Prostate gland (tissue), 2 donors: ENCODE measurements around the gene FIBIN. TPM values are rescaled to one million over a fixed set of nuclear protein-coding genes. Genes with fewer than 3 reads are reported as not detected.
A peak's percentile ranks its signal among the peaks of the same experiment; 100 is the strongest.

ENCODE experiments used
- DNase-seq: peaks from one replicate; pipeline ENCODE4 v3.0.0-alpha.2; 2019; ENCODE audit warnings: low spot score
- H3K27ac ChIP-seq, 2 donors: fragments of 200-600 bp; sonication (generic); 2 replicates each; pipeline ENCODE4 v1.5.1; 2017 to 2019
- H3K27me3 ChIP-seq: fragments of 200-600 bp; sonication (generic); replicated peaks from 2 replicates; pipeline ENCODE4 v1.5.1; 2019; ENCODE audit not compliant: insufficient read depth
- H3K36me3 ChIP-seq, 2 donors: fragments of 200-600 bp; sonication (generic); 1 replicate in 1 of 2; 2 replicates in 1 of 2; pipeline versions ENCODE4 v1.5.1 to v1.8.1; 2017 to 2019
- H3K4me1 ChIP-seq: fragments of 200-600 bp; sonication (generic); replicated peaks from 2 replicates; pipeline ENCODE4 v1.5.1; 2019
- H3K4me3 ChIP-seq, 2 donors: fragments of 200-600 bp; sonication (generic); 2 replicates each; pipeline ENCODE4 v1.5.1; 2017 to 2019
- H3K9me3 ChIP-seq: fragments of 200-600 bp; sonication (generic); 2 replicates; pipeline ENCODE4 v1.5.1; 2017
- POLR2A ChIP-seq: fragments of 450-650 bp; IDR thresholded peaks from one replicate; pipeline ENCODE4 v1.6.1; 2016; ENCODE audit warnings: antibody characterized with exemption, mild to moderate bottlenecking
- POLR2AphosphoS5 ChIP-seq: sonication (generic); formaldehyde crosslinking; IDR thresholded peaks from one replicate; pipeline ENCODE4 v1.6.1; 2017; ENCODE audit warnings: antibody characterized with exemption
- WGBS: methylation state at CpG from one replicate; pipeline ENCODE4 v1.1.5; 2018; 5-methylcytosine and 5-hydroxymethylcytosine counted together
- intact Hi-C: fragments of 100-400 bp; cut with DNase I; formaldehyde crosslinking; loops from one replicate; pipeline ENCODE4 v1.14.2; 2022
- total RNA-seq, 2 donors: library from RNA; depleted of rRNA; stranded (reverse); fragments of >200 nt; gene quantifications; one replicate each; pipeline ENCODE4 v1.1.0, GENCODE V29; 2016
- TF ChIP-seq, protein P1 (sequence below), 4 experiments: fragments of 200-600 bp in 2 of 4; fragments of 450-650 bp in 2 of 4; sonication (generic) in 2 of 4; IDR thresholded peaks; 1 replicate in 3 of 4; 2 replicates in 1 of 4; pipeline ENCODE4 v1.5.1; 2016 to 2019; ENCODE audit warnings: antibody characterized with exemption in 4 of 4, mild to moderate bottlenecking in 2 of 4, moderate library complexity in 2 of 4

Gene FIBIN
- total RNA-seq, 2 donors from 2014 or later = 5.7 to 13.4 TPM

DNA sequence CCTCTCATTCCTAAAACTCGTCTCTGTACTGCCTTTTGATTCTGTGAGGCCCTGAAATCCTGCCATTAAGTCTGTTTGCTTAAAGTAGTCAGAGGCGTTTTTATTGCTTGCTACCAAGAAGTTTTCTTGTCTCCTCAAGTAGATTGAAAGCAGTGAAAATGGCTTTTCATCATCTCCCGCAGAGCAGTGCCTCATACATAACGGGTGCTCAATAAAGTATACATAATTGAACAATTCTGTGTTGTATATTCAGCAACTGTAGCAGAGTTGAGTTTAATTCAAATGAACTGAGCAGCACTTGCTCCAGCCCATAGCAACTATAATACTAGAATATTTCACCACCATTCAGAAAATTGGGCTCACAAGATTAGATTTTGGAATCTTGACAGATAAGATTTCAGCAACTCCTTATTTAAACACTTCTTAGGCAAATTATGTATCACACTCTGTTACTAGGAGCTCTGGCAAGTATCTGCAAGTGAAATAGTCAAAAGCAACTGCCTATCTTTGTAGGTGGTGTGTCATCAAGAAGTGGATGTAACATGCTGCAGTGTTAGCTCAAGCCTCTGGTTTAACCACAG lies 20.0 kb downstream of the FIBIN start:
- no peak overlapping the region for H3K27ac ChIP-seq
- H3K27me3 ChIP-seq = no peaks in the 10 kb centered on the region
- H3K36me3 ChIP-seq = no peaks in the 10 kb centered on the region
- 22% methylated on average over 4 of the region's 4 CpGs for WGBS
- DNase-seq = peak; percentile 18
- TF ChIP-seq, protein P1, sequence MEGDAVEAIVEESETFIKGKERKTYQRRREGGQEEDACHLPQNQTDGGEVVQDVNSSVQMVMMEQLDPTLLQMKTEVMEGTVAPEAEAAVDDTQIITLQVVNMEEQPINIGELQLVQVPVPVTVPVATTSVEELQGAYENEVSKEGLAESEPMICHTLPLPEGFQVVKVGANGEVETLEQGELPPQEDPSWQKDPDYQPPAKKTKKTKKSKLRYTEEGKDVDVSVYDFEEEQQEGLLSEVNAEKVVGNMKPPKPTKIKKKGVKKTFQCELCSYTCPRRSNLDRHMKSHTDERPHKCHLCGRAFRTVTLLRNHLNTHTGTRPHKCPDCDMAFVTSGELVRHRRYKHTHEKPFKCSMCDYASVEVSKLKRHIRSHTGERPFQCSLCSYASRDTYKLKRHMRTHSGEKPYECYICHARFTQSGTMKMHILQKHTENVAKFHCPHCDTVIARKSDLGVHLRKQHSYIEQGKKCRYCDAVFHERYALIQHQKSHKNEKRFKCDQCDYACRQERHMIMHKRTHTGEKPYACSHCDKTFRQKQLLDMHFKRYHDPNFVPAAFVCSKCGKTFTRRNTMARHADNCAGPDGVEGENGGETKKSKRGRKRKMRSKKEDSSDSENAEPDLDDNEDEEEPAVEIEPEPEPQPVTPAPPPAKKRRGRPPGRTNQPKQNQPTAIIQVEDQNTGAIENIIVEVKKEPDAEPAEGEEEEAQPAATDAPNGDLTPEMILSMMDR (IDR thresholded peaks at IDR 0.05) = no peak
- TF ChIP-seq POLR2AphosphoS5 (peak; percentile 5), POLR2A (no peak)
- no peak overlapping the region for H3K4me3 ChIP-seq
- no peaks in the 10 kb centered on the region for H3K9me3 ChIP-seq
- intact Hi-C loops = no loop called here
- H3K4me1 ChIP-seq = no peaks in the 10 kb centered on the region

DNA sequence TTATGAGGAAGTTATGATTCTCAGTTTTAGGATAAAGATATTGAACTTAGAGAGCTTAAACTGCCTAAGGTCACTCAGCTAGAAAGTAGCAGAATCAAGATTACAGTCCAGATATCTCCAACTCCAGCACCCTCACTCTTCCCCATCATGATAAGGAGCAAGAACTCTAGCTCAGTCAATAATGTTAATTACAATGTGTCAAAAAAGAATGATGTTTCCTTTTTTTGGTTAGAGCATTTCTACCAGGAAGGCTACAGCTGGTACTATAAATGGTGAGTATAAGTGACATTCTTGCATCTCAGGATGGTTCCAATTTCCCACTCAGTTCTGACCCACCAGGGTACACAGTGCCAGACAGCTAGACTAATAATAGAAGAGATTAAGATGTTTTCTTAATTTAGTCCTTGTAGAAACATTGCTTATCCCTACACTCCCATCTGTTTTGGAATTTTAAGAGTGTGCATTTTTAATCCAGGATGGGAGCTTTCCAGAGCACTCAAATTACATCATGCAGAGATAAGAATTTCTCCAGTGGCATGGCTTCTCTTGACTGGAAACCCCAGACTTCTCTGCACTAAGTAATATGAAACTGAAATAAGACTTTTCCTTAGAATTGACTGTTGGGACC lies 25.1 kb downstream of the FIBIN start:
- intact Hi-C loops = no loop called here
- no peak for TF ChIP-seq POLR2AphosphoS5
- TF ChIP-seq, protein P1 (IDR thresholded peaks at IDR 0.05) = no peak
- TF ChIP-seq POLR2A = no peak
- H3K9me3 ChIP-seq = no peaks in the 10 kb centered on the region
- H3K27me3 ChIP-seq = no peaks in the 10 kb centered on the region
- H3K27ac ChIP-seq = no peak overlapping the region
- H3K4me3 ChIP-seq = no peak overlapping the region
- H3K4me1 ChIP-seq = no peaks in the 10 kb centered on the region
- DNase-seq = no peak
- no peaks in the 10 kb centered on the region for H3K36me3 ChIP-seq

DNA sequence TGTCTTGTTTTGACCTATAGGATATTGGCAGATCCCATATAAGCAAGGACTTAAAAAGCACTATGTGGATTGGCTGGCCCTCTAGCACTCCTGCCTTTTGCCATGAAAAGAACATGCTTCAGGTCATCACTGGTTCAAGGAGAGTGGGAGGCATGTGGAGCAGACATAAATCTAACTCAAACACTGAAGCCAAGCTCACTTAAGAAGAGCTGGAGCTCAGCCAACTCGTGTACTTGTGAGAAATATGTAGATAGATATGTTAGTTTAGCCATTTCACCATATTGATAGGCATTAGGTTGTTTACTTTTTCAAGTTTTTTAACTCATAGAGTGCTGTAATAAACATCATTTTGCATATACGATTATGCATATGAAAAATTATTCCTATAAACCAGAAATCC lies 26.8 kb downstream of the FIBIN start:
- H3K27ac ChIP-seq = no peak overlapping the region
- no peak overlapping the region for H3K4me3 ChIP-seq
- H3K4me1 ChIP-seq = no peaks in the 10 kb centered on the region
- 54% methylated on average over 2 of the region's 2 CpGs for WGBS
- intact Hi-C loops = no loop called here
- no peaks in the 10 kb centered on the region for H3K27me3 ChIP-seq
- no peak for TF ChIP-seq POLR2AphosphoS5
- TF ChIP-seq, protein P1 (IDR thresholded peaks at IDR 0.05) = no peak
- TF ChIP-seq POLR2A = no peak
- no peak for DNase-seq
- H3K9me3 ChIP-seq = no peaks in the 10 kb centered on the region
- H3K36me3 ChIP-seq = no peaks in the 10 kb centered on the region

DNA sequence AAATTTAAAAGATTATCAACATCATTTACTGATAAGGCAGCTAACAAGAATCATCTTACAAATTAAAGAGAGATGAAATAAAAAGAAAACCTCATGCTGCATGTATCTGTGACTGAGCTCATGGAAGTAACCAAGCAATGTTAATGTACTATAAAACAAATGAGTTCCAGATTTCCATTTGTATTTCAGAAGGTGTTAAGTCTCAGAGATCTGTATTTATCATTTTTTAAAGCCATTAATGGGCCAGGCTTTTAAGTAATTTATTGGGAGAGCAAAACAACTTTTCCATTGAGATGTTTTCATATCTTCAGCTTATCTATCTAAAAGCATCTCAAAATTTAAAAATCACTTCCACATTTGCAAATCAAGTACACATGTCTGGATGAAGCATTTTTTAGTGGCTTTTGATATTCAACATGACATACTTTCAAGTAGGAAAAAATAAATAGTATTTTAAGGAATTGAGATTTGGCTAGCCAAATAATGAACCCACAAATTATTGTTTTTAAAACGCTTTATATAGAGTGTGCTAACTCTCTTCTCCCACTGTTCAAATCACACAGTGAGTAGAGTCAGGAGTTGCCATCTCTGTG lies 28.8 kb downstream of the FIBIN start:
- TF ChIP-seq POLR2AphosphoS5 (no peak), POLR2A (no peak)
- TF ChIP-seq, protein P1 (IDR thresholded peaks at IDR 0.05) = no peak
- Histone ChIP-seq H3K4me1 (no peaks in the 10 kb centered on the region), H3K27me3 (no peaks in the 10 kb centered on the region), H3K27ac (no peak overlapping the region), H3K36me3 (no peaks in the 10 kb centered on the region), H3K4me3 (no peak overlapping the region), H3K9me3 (no peaks in the 10 kb centered on the region)
- WGBS = 52% methylated on average over 1 of the region's 1 CpG
- intact Hi-C loops = no loop called here
- DNase-seq = no peak

DNA sequence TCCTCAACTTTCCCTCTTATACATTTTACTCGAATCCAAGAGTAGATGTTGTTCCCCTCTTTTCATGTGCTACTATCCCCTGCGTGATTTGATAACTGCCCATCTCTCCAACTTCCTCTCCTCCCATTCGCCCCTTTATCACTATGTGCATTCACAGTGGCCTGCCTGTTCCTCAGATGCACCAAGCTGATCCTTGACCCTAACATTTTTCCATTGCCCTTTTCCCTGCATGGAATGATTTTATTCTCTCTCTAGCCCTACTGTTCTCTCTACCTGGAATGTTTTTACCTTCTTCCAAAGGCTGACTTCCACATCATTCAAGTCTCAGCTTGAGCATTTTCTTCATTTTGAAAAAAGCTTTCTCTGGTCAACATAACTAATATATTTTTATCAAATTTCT lies 31.0 kb downstream of the FIBIN start:
- Histone ChIP-seq H3K4me3 (no peak overlapping the region), H3K27me3 (no peaks in the 10 kb centered on the region), H3K4me1 (no peaks in the 10 kb centered on the region), H3K36me3 (no peaks in the 10 kb centered on the region), H3K9me3 (no peaks in the 10 kb centered on the region), H3K27ac (no peak overlapping the region)
- intact Hi-C loops = no loop called here
- no peak for DNase-seq
- WGBS = 94% methylated on average over 3 of the region's 3 CpGs
- TF ChIP-seq POLR2AphosphoS5 (no peak), POLR2A (no peak)
- TF ChIP-seq, protein P1 (IDR thresholded peaks at IDR 0.05) = no peak
